ENCODE results near the gene CETN2.
"Not testable (repeated sequence)": the region's sequence is repeated elsewhere in the genome, so short reads cannot be mapped to it uniquely, and the experiment has no call there.

The CETN2 gene

GRCh38 chrX:152835470-152835869 is 4.9 kb upstream of the CETN2 start:
- H3K27ac ChIP-seq, H3K4me3 ChIP-seq: not testable (repeated sequence)

GRCh38 chrX:152833378-152833777 is 2.8 kb upstream of the CETN2 start:
- H3K4me3 ChIP-seq, result no peak overlapping the region
- no peak overlapping the region for H3K27ac ChIP-seq

- Histone ChIP-seq H3K4me3 (no peak overlapping the region), H3K27ac (no peak overlapping the region)
Observed at GRCh38 chrX:152832520-152832919, 2.0 kb upstream of the CETN2 start.

GRCh38 chrX:152831391-152831790 is 834 bp upstream of the CETN2 start:
- H3K27ac ChIP-seq, result peak overlapping the region in 19 of 21 experiments; percentile 52 to 86 (median 72)

GRCh38 chrX:152824841-152825374 is 5.6 kb downstream of the CETN2 start:
- H3K4me3 ChIP-seq, result no peak overlapping the region
- H3K27ac ChIP-seq, result no peak overlapping the region

More at GRCh38 chrX:152831391-152831790, 834 bp upstream of the CETN2 start:
- peak overlapping the region; percentile 61 to 71 (median 61) for H3K4me3 ChIP-seq

- H3K4me3 ChIP-seq, result no peak overlapping the region
- no peak overlapping the region for H3K27ac ChIP-seq
Observed at GRCh38 chrX:152823657-152824056, 6.9 kb downstream of the CETN2 start.

- no peak overlapping the region for H3K4me3 ChIP-seq
- H3K27ac ChIP-seq, result no peak overlapping the region
Observed at GRCh38 chrX:152822383-152823086, 8.0 kb downstream of the CETN2 start.

GRCh38 chrX:152821145-152821765 is 9.3 kb downstream of the CETN2 start:
- Histone ChIP-seq H3K27ac (no peak overlapping the region), H3K4me3 (no peak overlapping the region)

- no peak overlapping the region for H3K4me3 ChIP-seq
- no peak overlapping the region for H3K27ac ChIP-seq
Observed at GRCh38 chrX:152819732-152820131, 10.8 kb downstream of the CETN2 start.

- Histone ChIP-seq H3K4me3 (no peak overlapping the region), H3K27ac (no peak overlapping the region)
Observed at GRCh38 chrX:152819266-152819665, 11.3 kb downstream of the CETN2 start.

GRCh38 chrX:152818356-152818755 is 12.2 kb downstream of the CETN2 start:
- no peak overlapping the region for H3K4me3 ChIP-seq

GRCh38 chrX:152817078-152817764 is 13.3 kb downstream of the CETN2 start:
- H3K27ac ChIP-seq, result no peak overlapping the region
- H3K4me3 ChIP-seq, result no peak overlapping the region

More at GRCh38 chrX:152818356-152818755, 12.2 kb downstream of the CETN2 start:
- no peak overlapping the region for H3K27ac ChIP-seq

GRCh38 chrX:152814048-152814447 is 16.5 kb downstream of the CETN2 start:
- H3K4me3 ChIP-seq, result no peak overlapping the region
- no peak overlapping the region for H3K27ac ChIP-seq

GRCh38 chrX:152813206-152813605 is 17.4 kb downstream of the CETN2 start:
- H3K4me3 ChIP-seq, result no peak overlapping the region
- H3K27ac ChIP-seq, result no peak overlapping the region

- H3K4me3 ChIP-seq, result no peak overlapping the region
Observed at GRCh38 chrX:152810403-152810802, 20.2 kb downstream of the CETN2 start.

GRCh38 chrX:152806035-152806434 is 24.5 kb downstream of the CETN2 start:
- H3K4me3 ChIP-seq, result no peak overlapping the region
- no peak overlapping the region for H3K27ac ChIP-seq

More at GRCh38 chrX:152810403-152810802, 20.2 kb downstream of the CETN2 start:
- H3K27ac ChIP-seq, result no peak overlapping the region

GRCh38 chrX:152798945-152799344 is 31.6 kb downstream of the CETN2 start:
- Histone ChIP-seq H3K27ac (no peak overlapping the region), H3K4me3 (no peak overlapping the region)

- not testable (repeated sequence) for H3K27ac ChIP-seq, H3K4me3 ChIP-seq
Observed at GRCh38 chrX:152787062-152787461, 43.5 kb downstream of the CETN2 start.
